ENCODE results near the gene OR10A4.
"Not testable (repeated sequence)": the region's sequence is repeated elsewhere in the genome, so short reads cannot be mapped to it uniquely, and the experiment has no call there.

Gene OR10A4

GRCh38 chr11:6895010-6895409 lies 18.6 kb downstream of the OR10A4 start:
- TF ChIP-seq, protein P1, sequence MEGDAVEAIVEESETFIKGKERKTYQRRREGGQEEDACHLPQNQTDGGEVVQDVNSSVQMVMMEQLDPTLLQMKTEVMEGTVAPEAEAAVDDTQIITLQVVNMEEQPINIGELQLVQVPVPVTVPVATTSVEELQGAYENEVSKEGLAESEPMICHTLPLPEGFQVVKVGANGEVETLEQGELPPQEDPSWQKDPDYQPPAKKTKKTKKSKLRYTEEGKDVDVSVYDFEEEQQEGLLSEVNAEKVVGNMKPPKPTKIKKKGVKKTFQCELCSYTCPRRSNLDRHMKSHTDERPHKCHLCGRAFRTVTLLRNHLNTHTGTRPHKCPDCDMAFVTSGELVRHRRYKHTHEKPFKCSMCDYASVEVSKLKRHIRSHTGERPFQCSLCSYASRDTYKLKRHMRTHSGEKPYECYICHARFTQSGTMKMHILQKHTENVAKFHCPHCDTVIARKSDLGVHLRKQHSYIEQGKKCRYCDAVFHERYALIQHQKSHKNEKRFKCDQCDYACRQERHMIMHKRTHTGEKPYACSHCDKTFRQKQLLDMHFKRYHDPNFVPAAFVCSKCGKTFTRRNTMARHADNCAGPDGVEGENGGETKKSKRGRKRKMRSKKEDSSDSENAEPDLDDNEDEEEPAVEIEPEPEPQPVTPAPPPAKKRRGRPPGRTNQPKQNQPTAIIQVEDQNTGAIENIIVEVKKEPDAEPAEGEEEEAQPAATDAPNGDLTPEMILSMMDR (IDR thresholded peaks at IDR 0.05): no peak
- TF ChIP-seq ZFX (IDR thresholded peaks at IDR 0.05; ENCODE audit: borderline replicate concordance): no peak
- no peak overlapping the region for H3K27ac ChIP-seq

DNA sequence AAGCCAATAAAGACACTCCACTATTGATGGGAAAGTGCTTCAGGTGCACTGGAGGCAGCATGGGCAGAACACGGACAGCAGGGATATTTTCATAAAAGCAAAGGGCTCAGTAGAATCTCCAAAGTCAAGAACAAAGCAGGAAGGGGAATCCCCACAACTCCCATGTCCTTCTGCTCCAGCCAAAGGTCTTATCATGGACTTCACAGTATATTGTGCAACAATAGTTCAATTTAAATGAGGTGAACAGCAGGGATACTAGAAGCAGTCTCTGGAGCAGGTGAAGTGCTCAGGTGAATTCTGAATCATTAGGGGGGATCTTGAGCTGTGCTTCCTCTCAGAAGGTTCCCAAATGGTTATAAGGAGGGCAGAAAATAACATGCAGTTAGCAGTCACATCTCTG lies 22.5 kb downstream of the OR10A4 start:
- TF ChIP-seq ZFX (IDR thresholded peaks at IDR 0.05; ENCODE audit: borderline replicate concordance): no peak
- TF ChIP-seq, protein P1 (IDR thresholded peaks at IDR 0.05): no peak
- no peak overlapping the region for H3K27ac ChIP-seq

GRCh38 chr11:6900327-6900999 lies 24.0 kb downstream of the OR10A4 start:
- no peak overlapping the region for H3K27ac ChIP-seq
- TF ChIP-seq ZFX (IDR thresholded peaks at IDR 0.05; ENCODE audit: borderline replicate concordance): no peak
- TF ChIP-seq, protein P1 (IDR thresholded peaks at IDR 0.05): peak; percentile 18; the same call in 1 of the 2 replicates

- not testable (repeated sequence) for H3K27ac ChIP-seq
Measured at GRCh38 chr11:6904804-6905203, 28.4 kb downstream of the OR10A4 start.

DNA sequence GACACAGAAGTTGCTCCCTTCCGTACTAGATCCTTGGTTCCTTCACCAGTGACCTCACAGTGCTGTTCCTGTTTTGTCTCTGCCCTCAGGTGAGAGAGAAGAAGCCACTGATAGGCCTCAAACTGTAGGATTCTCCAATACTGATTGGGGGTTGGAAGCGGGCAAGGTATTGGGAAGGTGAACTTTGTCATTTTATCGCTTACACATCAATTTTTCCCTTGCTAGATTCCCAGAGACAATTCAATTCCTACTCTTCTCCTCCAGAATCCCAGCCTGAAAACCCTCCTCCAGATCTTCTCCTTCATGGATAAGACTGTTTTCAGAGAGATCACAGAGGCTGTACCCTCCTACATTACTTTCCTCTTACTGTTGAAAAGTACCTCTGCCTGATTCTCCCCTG lies 35.0 kb downstream of the OR10A4 start:
- H3K27ac ChIP-seq: no peak overlapping the region
- no peak for TF ChIP-seq ZFX (IDR thresholded peaks at IDR 0.05; ENCODE audit: borderline replicate concordance)
- TF ChIP-seq, protein P1 (IDR thresholded peaks at IDR 0.05): no peak

- TF ChIP-seq ZFX (IDR thresholded peaks at IDR 0.05; ENCODE audit: borderline replicate concordance): no peak
- TF ChIP-seq, protein P1 (IDR thresholded peaks at IDR 0.05): no peak
- H3K27ac ChIP-seq: no peak overlapping the region
Measured at GRCh38 chr11:6911948-6912347, 35.5 kb downstream of the OR10A4 start.

DNA sequence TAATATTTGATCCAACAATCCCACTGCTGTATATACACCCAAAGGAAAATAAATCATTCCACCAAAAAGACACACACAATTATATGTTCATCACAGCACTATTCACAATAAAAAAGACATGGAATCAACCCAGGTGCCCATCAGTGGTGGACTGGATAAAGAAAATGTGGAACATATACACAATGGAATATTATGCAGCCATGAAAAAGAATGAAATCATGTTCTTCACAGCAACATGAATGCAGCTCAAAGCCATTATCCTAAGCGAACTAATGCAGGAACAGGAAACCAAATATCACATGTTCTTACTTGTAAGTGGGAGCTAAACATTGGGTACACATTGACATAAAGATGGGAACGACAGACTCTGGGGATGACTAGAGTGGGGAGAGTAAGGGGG lies 43.3 kb downstream of the OR10A4 start:
- TF ChIP-seq ZFX (IDR thresholded peaks at IDR 0.05; ENCODE audit: borderline replicate concordance): no peak
- TF ChIP-seq, protein P1 (IDR thresholded peaks at IDR 0.05): no peak
- H3K27ac ChIP-seq: no peak overlapping the region

DNA sequence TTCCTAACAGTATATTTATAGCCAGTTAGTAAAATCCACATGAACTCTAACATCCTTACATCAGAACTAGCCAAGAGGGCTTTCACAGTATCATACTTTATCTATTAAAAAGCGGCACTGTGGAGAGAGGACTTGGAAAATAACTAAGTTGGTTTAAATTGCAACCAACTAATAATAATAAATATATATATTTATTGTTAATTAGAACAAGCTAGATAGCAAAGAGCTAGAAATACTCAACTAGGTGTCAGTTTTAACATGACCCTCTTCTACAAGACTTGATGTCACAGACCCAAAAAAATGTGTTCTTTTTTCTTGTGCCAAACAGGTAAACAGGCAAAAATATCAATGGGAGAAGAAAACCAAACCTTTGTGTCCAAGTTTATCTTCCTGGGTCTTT lies 44.3 kb downstream of the OR10A4 start, which contains the start of gene OR2D3:
OR2D3 (plus strand) TSS at position 301 of the 400 bp plus-strand sequence; CDS start at position 301, 0 bp downstream.
- H3K27ac ChIP-seq: no peak within 1 kb of the TSS
- no peak for TF ChIP-seq ZFX (IDR thresholded peaks at IDR 0.05; ENCODE audit: borderline replicate concordance)
- TF ChIP-seq, protein P1 (IDR thresholded peaks at IDR 0.05): no peak
